HCT116 (cell line): ENCODE results near the gene PRG2. TPM values are rescaled to one million over a fixed set of nuclear protein-coding genes. Genes with fewer than 3 reads are reported as not detected.

Experiments
- ATAC-seq: fragments of 200-7000 bp; cut with Tn5 transposase; 2 replicates; pipeline ENCODE4 v1.9.1; 2020; ENCODE audit warnings: mild to moderate bottlenecking, moderate library complexity
- BruUV-seq: library from RNA; stranded (reverse); fragments of 400-500 nt; replicated peaks from 2 replicates; lab custom pipeline; 2021; lab: Mats Ljungman, UMichigan
- CTCF ChIA-PET: fragments of 300-600 bp; sonication (Branson Sonifier 250); formaldehyde crosslinking; loops from one replicate; lab custom pipeline; 2021; ENCODE audit warnings: antibody characterized with exemption; lab: Charles Lee
- POLR2A ChIA-PET: fragments of 300-600, 350-600 bp; sonication (Branson Sonifier 250); formaldehyde crosslinking; loops from one replicate; lab custom pipeline; 2021; ENCODE audit warnings: antibody characterized with exemption; lab: Charles Lee
- RAD21 ChIA-PET, 2 experiments: fragments of 300-600 bp; sonication (Branson Sonifier 250); formaldehyde crosslinking; loops; one replicate each; lab custom pipeline; 2023; ENCODE audit warnings: low total read pairs in 2 of 2; ENCODE audit not compliant: uncharacterized antibody in 2 of 2, unreplicated experiment in 2 of 2, low non-redundant PET in 1 of 2; lab: Charles Lee
- DNase-seq: peaks from one replicate; pipeline ENCODE4 v3.0.0-alpha.2; 2010; ENCODE audit warnings: low read depth, low spot score
- H2AFZ ChIP-seq: fragments of 200-600 bp; shearing (Covaris generic), sonication (generic); 2 replicates; pipeline ENCODE4 v1.6.1; 2017; ENCODE audit warnings: low read depth, mixed run types, mixed read lengths, antibody characterized with exemption, low read length; ENCODE audit not compliant: poor library complexity, severe bottlenecking
- H3K27ac ChIP-seq: 2 replicates; pipeline ENCODE4 v1.5.1; 2012; ENCODE audit warnings: low read depth, low read length
- H3K27me3 ChIP-seq: fragments of 200-600 bp; sonication (generic); 2 replicates; pipeline ENCODE4 v1.6.1; 2016; ENCODE audit warnings: mixed run types, low read length, mixed read lengths; ENCODE audit not compliant: insufficient read depth
- H3K36me3 ChIP-seq, 2 experiments: fragments of 200-500 bp in 1 of 2; fragments of 200-600 bp in 1 of 2; sonication (Bioruptor generic) in 1 of 2; sonication (generic) in 1 of 2; 2 replicates each; pipeline versions ENCODE4 v1.5.1 to v1.6.1; 2014 to 2016; ENCODE audit warnings: low read length in 2 of 2, inconsistent platforms in 1 of 2, mixed read lengths in 1 of 2, mixed run types in 1 of 2; ENCODE audit not compliant: insufficient read depth in 2 of 2, control insufficient read depth in 1 of 2
- H3K4me1 ChIP-seq, 2 experiments: fragments of 200-600 bp in 1 of 2; sonication (generic) in 1 of 2; 2 replicates each; pipeline versions ENCODE4 v1.5.1 to v1.6.1; 2012 to 2017; ENCODE audit warnings: low read length in 2 of 2, inconsistent platforms in 1 of 2, mild to moderate bottlenecking in 1 of 2, mixed read lengths in 1 of 2, mixed run types in 1 of 2, moderate library complexity in 1 of 2; ENCODE audit not compliant: insufficient read depth in 2 of 2, control insufficient read depth in 1 of 2
- H3K4me2 ChIP-seq: fragments of 200-600 bp; sonication (generic); 2 replicates; pipeline ENCODE4 v1.6.1; 2017; ENCODE audit warnings: mixed run types, low read length, mixed read lengths
- H3K4me3 ChIP-seq, 2 experiments: fragments of 200-600 bp in 1 of 2; sonication (generic) in 1 of 2; replicated peaks in 1 of 2; 2 replicates each; pipeline ENCODE4 v1.5.1; 2011 to 2016; ENCODE audit warnings: low read length in 2 of 2, control low read depth in 1 of 2, low read depth in 1 of 2, mild to moderate bottlenecking in 1 of 2, mixed read lengths in 1 of 2, mixed run types in 1 of 2
- H3K79me2 ChIP-seq: fragments of 200-600 bp; sonication (generic); 2 replicates; pipeline ENCODE4 v1.6.1; 2017; ENCODE audit warnings: mild to moderate bottlenecking, mixed run types, low read length, moderate library complexity, mixed read lengths; ENCODE audit not compliant: insufficient read depth
- H3K9ac ChIP-seq: fragments of 200-600 bp; sonication (generic); 2 replicates; pipeline ENCODE4 v1.6.1; 2016; ENCODE audit warnings: low read length, mixed read lengths
- H3K9me2 ChIP-seq: fragments of 200-600 bp; sonication (generic), shearing (Covaris generic); 2 replicates; pipeline ENCODE4 v1.6.1; 2017; ENCODE audit warnings: mixed run types, mild to moderate bottlenecking, moderate library complexity; ENCODE audit not compliant: insufficient read depth
- H3K9me3 ChIP-seq, 2 experiments: fragments of 200-500 bp in 1 of 2; fragments of 200-600 bp in 1 of 2; sonication (Bioruptor generic) in 1 of 2; sonication (generic) in 1 of 2; 2 replicates each; pipeline ENCODE4 v1.6.1; 2014 to 2017; ENCODE audit warnings: low read length in 2 of 2, mixed read lengths in 2 of 2, inconsistent platforms in 1 of 2, low read depth in 1 of 2, mild to moderate bottlenecking in 1 of 2, mixed run types in 1 of 2, moderate library complexity in 1 of 2; ENCODE audit not compliant: control insufficient read depth in 1 of 2, insufficient read depth in 1 of 2
- H4K20me1 ChIP-seq: fragments of 200-600 bp; sonication (generic), shearing (Covaris generic); 2 replicates; pipeline ENCODE4 v1.6.1; 2017; ENCODE audit warnings: mixed run types, mild to moderate bottlenecking, moderate library complexity; ENCODE audit not compliant: insufficient read depth
- ATF3 ChIP-seq: IDR thresholded peaks from 2 replicates; pipeline ENCODE4 v1.6.1; 2012
- CBX3 ChIP-seq: IDR thresholded peaks from 2 replicates; pipeline ENCODE4 v1.6.1; 2012; ENCODE audit warnings: low read depth
- CEBPB ChIP-seq: IDR thresholded peaks from 2 replicates; pipeline ENCODE4 v1.6.1; 2012; ENCODE audit warnings: low read depth
- EGR1 ChIP-seq: IDR thresholded peaks from 2 replicates; pipeline ENCODE4 v1.6.1; 2012; ENCODE audit warnings: low read depth
- ELF1 ChIP-seq: IDR thresholded peaks from 2 replicates; pipeline ENCODE4 v1.6.1; 2012; ENCODE audit warnings: low read depth, borderline replicate concordance
- EZH2 ChIP-seq: fragments of 200-600 bp; sonication (generic); IDR thresholded peaks from 2 replicates; pipeline ENCODE4 v1.6.1; 2017; ENCODE audit warnings: antibody characterized with exemption, mixed run types
- EZH2phosphoT487 ChIP-seq: fragments of 200-600 bp; IDR thresholded peaks from 2 replicates; pipeline ENCODE4 v1.6.1; 2018; ENCODE audit warnings: antibody characterized with exemption, borderline replicate concordance
- JUND ChIP-seq: IDR thresholded peaks from 2 replicates; pipeline ENCODE4 v1.6.1; 2012
- MAX ChIP-seq: IDR thresholded peaks from 2 replicates; pipeline ENCODE4 v1.6.1; 2012
- POLR2A ChIP-seq: IDR thresholded peaks from 2 replicates; pipeline ENCODE4 v1.7.0; 2011; ENCODE audit warnings: borderline replicate concordance; ENCODE audit not compliant: insufficient read depth, insufficient read length; ENCODE audit errors: extremely low read depth
- RAD21 ChIP-seq: IDR thresholded peaks from 2 replicates; pipeline ENCODE4 v1.6.1; 2012; ENCODE audit warnings: low read depth, mild to moderate bottlenecking
- REST ChIP-seq: IDR thresholded peaks from 2 replicates; pipeline ENCODE4 v1.6.1; 2012; ENCODE audit warnings: low read depth
- SIN3A ChIP-seq: IDR thresholded peaks from 2 replicates; pipeline ENCODE4 v1.6.1; 2012; ENCODE audit warnings: low read depth
- SRF ChIP-seq: IDR thresholded peaks from 2 replicates; pipeline ENCODE4 v1.6.1; 2012; ENCODE audit warnings: low read depth
- TCF7L2 ChIP-seq: IDR thresholded peaks from 2 replicates; pipeline ENCODE4 v1.7.0; 2011; ENCODE audit warnings: borderline replicate concordance, inconsistent platforms; ENCODE audit not compliant: insufficient read depth, insufficient read length; ENCODE audit errors: extremely low read depth
- YY1 ChIP-seq: IDR thresholded peaks from 2 replicates; pipeline ENCODE4 v1.6.1; 2011; ENCODE audit warnings: low read length, low read depth, moderate library complexity, mild to moderate bottlenecking; ENCODE audit not compliant: insufficient replicate concordance; ENCODE audit errors: extremely low read depth
- ZBTB33 ChIP-seq: IDR thresholded peaks from 2 replicates; pipeline ENCODE4 v1.6.1; 2011; ENCODE audit warnings: mild to moderate bottlenecking, low read length, moderate library complexity; ENCODE audit not compliant: insufficient replicate concordance; ENCODE audit errors: extremely low read depth
- ZFX ChIP-seq: fragments of 450-650 bp; IDR thresholded peaks from 2 replicates; pipeline ENCODE4 v1.6.1; 2017
- ZNF274 ChIP-seq: fragments of 200-500 bp; sonication (Bioruptor generic); IDR thresholded peaks from 2 replicates; pipeline ENCODE4 v1.6.1; 2014; ENCODE audit warnings: mild to moderate bottlenecking, low read depth, low read length, inconsistent platforms
- intact Hi-C: fragments of 100-400 bp; cut with micrococcal nuclease; formaldehyde crosslinking; loops from 2 replicates; pipeline ENCODE4 v1.10.0; 2022
- total RNA-seq: library from RNA; stranded (reverse); gene quantifications from one replicate; pipeline ENCODE4 v1.2.1, GENCODE V29; 2021; ENCODE audit not compliant: unreplicated experiment

PRG2 gene
- total RNA-seq, 1 experiment from 2014 or later: 0.81 TPM

GRCh38 chr11:57345555-57346211 lies 44.8 kb downstream of the PRG2 start:
- intact Hi-C loops: loop anchor here (1.0 to 5.0 kb wide), 6 partner anchors 112 to 1167 kb away; no protein-coding TSS in a partner anchor
- ChIA-PET CTCF (interaction anchor here (0.6 to 2.1 kb wide), 34 partner anchors 10 to 1813 kb away, joined by 3 to 33 read pairs (median 3); partner anchors contain the start of genes MED19, SSRP1, TMX2 and TNKS1BP1), RAD21 (interaction anchor here (0.6 to 1.2 kb wide), 5 partner anchors 112 to 317 kb away, joined by 3 to 6 read pairs (median 4); no protein-coding TSS in a partner anchor), POLR2A (interaction anchor here (0.6 to 1.0 kb wide), 4 partner anchors 113 to 1430 kb away, joined by 3 to 5 read pairs (median 4); no protein-coding TSS in a partner anchor)
- Histone ChIP-seq H4K20me1 (no peaks in the 10 kb centered on the region), H3K27me3 (no peaks in the 10 kb centered on the region), H3K27ac (no peak overlapping the region), H3K4me1 (peaks cover 3 to 19% of the 10 kb centered on the region in 2 experiments; a peak in 3 of 4 replicates), H3K9ac (peak overlapping the region; percentile 29; the same call in 1 of the 2 replicates), H3K4me3 (no peak overlapping the region), H3K9me2 (no peaks in the 10 kb centered on the region), H2AFZ (peak overlapping the region; percentile 86), H3K9me3 (no peaks in the 10 kb centered on the region), H3K79me2 (no peaks in the 10 kb centered on the region), H3K36me3 (no peaks in the 10 kb centered on the region), H3K4me2 (peak overlapping the region; percentile 32)
- BruUV-seq: no TSS peak
- ATAC-seq (peak; percentile 84), DNase-seq (peak; percentile 76)
- TF ChIP-seq SRF (no peak), MAX (peak; percentile 89), TCF7L2 (no peak), RAD21 (peak; percentile 74), JUND (no peak), SIN3A (no peak), ZNF274 (no peak), EZH2phosphoT487 (no peak), CEBPB (no peak), CBX3 (no peak), ZBTB33 (no peak), EZH2 (no peak), ELF1 (no peak), ATF3 (no peak), YY1 (no peak), REST (no peak), EGR1 (no peak), ZFX (peak; percentile 74), POLR2A (no peak)
